ENCODE measurements around the gene YY2.
A peak's percentile ranks its signal among the peaks of the same experiment; 100 is the strongest.
"Not testable (repeated sequence)": the region's sequence is repeated elsewhere in the genome, so short reads cannot be mapped to it uniquely, and the experiment has no call there.

Gene YY2

DNA sequence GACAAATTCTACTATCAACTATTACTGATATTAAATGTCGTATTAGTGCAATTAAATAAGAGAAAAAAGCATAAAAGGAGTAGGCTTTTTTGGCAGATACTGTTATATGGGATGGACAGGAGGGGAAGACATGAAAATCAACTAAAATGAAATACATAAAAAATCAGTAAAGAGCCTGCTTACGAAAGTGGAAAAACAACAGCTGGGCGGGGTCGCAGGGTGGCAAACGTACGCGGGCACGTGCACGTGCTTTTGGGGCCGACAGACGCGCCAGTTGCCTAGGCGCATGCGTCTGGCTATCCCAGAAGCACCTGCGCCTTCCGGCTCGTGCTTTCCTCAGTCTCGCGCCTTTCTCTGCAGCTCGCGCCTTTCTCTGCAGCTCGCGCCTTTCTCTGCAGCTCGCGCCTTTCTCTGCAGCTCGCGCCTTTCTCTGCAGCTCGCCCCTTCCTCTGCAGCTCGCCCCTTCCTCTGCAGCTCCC is at the start of gene YY2:
TSS of gene YY2 (plus strand) at position 51 of the 479 bp plus-strand sequence. CDS start 498 bp downstream, outside the sequence.
- DNase-seq (ENCODE audit: low read depth in 1 of 2, low spot score in 1 of 2): no peak

- DNase-seq (ENCODE audit: low read depth in 1 of 2, low spot score in 1 of 2): no peak
Observed at GRCh38 chrX:21806691-21807090, 49.1 kb upstream of the YY2 start.

GRCh38 chrX:21811832-21812231 is 44.0 kb upstream of the YY2 start:
- no peak for DNase-seq (ENCODE audit: low read depth in 1 of 2, low spot score in 1 of 2)

GRCh38 chrX:21812628-21813027 is 43.2 kb upstream of the YY2 start:
- DNase-seq (ENCODE audit: low read depth in 1 of 2, low spot score in 1 of 2): no peak

DNA sequence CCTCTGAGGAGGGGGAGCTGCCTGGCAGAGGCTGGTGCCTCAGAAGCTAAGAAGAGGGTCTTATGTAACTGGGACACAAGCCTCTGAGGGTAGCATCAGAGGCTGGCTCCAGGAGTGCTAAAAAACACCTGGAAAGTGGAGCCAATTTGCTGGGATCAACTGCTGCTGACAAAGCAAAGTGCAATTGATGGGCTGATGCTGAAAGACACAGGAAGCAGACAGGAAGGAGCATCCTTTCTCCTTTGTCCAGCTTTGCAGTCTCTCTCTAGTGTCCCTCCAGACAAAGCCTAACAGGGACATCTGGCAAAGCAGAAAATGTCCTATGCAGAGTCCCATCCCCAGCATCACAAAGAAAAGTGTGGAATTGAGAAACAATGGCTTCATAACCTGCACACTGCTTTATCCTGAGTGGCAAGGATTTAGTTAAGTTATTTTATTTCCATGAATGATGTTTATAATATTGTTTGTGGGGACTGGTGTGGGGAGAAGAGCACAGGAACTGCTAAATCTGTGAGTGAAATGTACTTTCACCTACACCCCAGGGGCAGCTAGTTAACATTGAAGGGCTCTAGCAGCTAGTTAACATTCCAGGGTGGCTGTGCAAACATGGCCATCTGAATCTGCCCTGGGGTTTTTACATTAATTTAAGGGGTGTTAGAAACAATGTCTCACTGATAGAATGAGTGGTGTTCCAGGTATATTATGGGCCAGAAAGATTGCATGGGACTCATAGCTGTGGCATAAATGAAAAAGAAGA is 42.0 kb upstream of the YY2 start:
- no peak for DNase-seq (ENCODE audit: low read depth in 1 of 2, low spot score in 1 of 2)

- no peak for DNase-seq (ENCODE audit: low read depth in 1 of 2, low spot score in 1 of 2)
Observed at GRCh38 chrX:21816136-21816535, 39.7 kb upstream of the YY2 start.

DNA sequence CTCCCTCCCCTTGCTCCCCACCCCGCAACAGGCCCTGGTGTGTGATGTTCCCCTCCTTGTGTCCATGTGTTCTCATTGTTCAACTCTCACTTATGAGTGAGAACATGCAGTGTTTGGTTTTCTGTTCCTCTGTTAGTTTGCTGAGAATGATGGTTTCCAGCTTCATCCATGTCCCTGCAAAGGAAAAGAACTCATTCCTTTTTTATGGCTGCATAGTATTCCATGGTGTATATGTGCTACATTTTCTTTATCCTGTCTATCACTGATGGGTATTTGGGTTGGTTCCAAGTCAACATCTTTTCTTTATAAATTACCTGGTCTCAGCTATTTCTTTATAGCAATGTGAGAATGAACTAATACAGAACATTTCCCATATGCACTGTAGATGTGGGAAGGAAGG is 35.6 kb upstream of the YY2 start:
- not testable (repeated sequence) for DNase-seq (ENCODE audit: low read depth in 1 of 2, low spot score in 1 of 2)

DNA sequence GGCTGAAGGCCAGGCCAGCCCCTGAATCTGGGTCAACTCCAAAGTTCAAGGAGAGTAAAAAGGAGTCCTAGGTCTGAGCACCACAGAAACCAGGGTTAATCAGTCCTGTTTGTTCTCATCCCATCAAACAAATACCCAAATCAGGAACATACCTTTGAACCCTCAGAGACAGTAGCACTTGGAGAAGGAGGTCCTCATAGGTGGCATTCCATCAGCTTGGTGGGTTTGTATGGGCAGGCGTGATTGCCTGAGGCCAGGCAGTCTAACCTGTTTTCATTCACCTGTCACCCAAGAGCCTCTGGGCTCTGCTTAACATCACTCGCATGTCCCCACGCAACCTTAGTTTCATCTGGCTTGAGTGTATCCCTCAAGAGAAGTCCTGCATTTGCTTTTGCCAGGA is 33.9 kb upstream of the YY2 start:
- no peak for DNase-seq (ENCODE audit: low read depth in 1 of 2, low spot score in 1 of 2)

DNA sequence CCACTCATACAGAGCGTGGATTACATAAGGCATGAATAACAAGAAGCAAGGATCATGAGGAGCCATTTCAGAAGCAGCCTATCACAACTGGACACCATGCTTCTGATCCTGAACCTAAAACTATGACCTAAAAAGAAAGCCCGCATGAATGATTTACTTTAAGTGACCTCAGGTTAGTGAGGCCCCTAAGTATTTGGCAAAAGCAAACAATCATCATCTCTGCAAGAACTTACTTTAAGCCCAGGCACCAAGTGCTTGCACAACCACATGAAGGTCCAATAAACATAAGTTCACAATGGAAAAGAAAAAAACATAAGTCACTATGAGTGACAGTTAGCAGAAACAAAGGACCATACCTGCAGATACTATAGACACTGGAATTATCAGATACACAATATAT is 24.3 kb upstream of the YY2 start:
- DNase-seq (ENCODE audit: low read depth in 1 of 2, low spot score in 1 of 2): no peak

GRCh38 chrX:21837056-21837455 is 18.7 kb upstream of the YY2 start:
- DNase-seq (ENCODE audit: low read depth in 1 of 2, low spot score in 1 of 2): no peak

DNA sequence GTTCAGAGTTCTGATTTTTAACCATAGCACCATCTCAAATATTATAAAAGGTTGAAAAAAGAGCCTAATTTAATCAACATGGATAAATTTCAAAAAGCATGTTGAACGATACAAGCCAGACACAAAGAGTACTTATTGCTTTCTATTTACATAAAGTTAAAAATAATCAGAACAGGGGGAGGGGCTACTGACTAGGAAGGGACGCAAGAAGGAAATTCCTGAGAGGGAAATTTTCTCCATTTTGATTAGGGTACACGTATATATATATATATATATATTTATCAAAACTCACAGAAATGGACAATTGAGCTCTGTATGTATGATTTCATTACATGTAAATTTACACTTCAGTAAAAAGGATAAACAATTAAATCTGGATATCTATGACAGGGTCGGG is 16.9 kb upstream of the YY2 start:
- no peak for DNase-seq (ENCODE audit: low read depth in 1 of 2, low spot score in 1 of 2)

GRCh38 chrX:21839334-21840192 is 16.2 kb upstream of the YY2 start, which contains the start of gene MBTPS2:
TSS of gene MBTPS2 (plus strand) at chrX:21839617. CDS start at chrX:21839735, 118 bp downstream.
- peak; percentile 61 to 64 for DNase-seq (ENCODE audit: low read depth in 1 of 2, low spot score in 1 of 2)

DNA sequence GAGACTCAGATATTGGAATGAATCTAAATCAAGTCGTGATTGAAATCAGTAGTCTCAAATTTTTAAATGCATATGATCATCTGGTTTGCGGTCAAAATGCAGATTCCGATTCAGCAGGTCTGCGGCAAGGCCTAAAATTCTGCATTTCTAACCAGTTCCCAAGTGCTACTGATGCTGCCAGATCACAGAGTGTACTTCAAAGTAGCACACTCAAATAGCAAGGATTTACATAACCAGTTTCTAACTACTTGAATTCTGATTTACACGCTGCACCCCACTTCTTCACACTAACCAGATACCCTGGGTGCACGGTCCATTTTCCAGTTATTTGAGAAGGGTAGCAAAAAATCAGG is 15.6 kb upstream of the YY2 start:
- DNase-seq (ENCODE audit: low read depth in 1 of 2, low spot score in 1 of 2): no peak

GRCh38 chrX:21843179-21843578 is 12.6 kb upstream of the YY2 start:
- DNase-seq (ENCODE audit: low read depth in 1 of 2, low spot score in 1 of 2): no peak

DNA sequence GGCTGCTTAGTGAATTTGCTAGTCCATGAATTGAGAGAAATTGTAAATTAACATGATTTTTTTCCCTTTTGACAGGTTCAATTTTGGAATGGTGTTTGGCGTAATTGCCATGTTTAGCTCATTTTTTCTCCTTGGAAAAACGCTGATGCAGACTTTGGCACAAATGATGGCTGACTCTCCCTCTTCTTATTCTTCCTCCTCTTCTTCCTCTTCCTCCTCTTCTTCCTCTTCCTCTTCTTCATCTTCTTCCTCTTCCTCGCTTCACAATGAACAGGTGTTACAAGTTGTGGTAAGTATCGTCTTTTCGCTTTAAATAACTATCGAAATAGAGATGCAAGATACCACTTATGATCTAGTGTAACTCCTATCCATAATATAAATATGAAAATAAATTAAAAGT is 10.7 kb upstream of the YY2 start:
- no peak for DNase-seq (ENCODE audit: low read depth in 1 of 2, low spot score in 1 of 2)

GRCh38 chrX:21847342-21847741 is 8.4 kb upstream of the YY2 start:
- no peak for DNase-seq (ENCODE audit: low read depth in 1 of 2, low spot score in 1 of 2)

- DNase-seq (ENCODE audit: low read depth in 1 of 2, low spot score in 1 of 2): no peak
Observed at GRCh38 chrX:21853578-21853977, 2.2 kb upstream of the YY2 start.

DNA sequence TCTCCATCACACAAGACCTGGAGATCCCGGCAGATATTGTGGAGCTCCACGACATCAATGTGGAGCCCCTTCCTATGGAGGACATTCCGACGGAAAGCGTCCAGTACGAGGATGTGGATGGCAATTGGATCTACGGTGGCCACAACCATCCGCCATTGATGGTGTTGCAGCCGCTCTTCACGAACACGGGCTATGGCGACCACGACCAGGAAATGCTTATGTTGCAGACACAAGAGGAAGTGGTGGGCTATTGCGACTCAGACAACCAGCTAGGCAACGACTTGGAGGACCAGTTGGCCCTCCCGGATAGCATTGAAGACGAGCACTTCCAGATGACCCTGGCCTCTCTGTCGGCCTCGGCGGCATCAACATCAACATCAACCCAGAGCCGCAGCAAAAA is 717 bp downstream of the YY2 start:
- DNase-seq (ENCODE audit: low read depth in 1 of 2, low spot score in 1 of 2): no peak

GRCh38 chrX:21863241-21863640 is 7.5 kb downstream of the YY2 start:
- DNase-seq (ENCODE audit: low read depth in 1 of 2, low spot score in 1 of 2): no peak

DNA sequence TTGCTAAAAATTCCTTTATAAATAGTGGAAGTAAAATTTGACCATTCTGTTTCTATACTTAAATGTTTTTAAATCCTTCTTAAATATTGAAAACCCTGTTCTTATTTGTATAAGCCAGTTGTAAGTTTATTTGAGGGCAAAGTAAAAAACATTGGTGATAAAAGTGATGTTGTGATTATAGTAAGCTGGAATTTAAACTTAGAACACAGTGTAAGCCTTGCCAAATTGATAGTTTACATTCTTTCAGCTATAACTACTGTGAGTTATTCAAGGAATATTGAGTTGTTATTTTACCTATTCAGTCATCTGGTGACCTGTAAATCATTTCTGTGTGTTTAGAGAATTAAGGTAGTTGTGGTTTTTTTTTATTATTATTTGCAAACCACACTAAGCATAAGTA is 9.6 kb downstream of the YY2 start:
- DNase-seq (ENCODE audit: low read depth in 1 of 2, low spot score in 1 of 2): no peak

GRCh38 chrX:21870494-21870893 is 14.7 kb downstream of the YY2 start:
- DNase-seq (ENCODE audit: low read depth in 1 of 2, low spot score in 1 of 2): no peak

DNA sequence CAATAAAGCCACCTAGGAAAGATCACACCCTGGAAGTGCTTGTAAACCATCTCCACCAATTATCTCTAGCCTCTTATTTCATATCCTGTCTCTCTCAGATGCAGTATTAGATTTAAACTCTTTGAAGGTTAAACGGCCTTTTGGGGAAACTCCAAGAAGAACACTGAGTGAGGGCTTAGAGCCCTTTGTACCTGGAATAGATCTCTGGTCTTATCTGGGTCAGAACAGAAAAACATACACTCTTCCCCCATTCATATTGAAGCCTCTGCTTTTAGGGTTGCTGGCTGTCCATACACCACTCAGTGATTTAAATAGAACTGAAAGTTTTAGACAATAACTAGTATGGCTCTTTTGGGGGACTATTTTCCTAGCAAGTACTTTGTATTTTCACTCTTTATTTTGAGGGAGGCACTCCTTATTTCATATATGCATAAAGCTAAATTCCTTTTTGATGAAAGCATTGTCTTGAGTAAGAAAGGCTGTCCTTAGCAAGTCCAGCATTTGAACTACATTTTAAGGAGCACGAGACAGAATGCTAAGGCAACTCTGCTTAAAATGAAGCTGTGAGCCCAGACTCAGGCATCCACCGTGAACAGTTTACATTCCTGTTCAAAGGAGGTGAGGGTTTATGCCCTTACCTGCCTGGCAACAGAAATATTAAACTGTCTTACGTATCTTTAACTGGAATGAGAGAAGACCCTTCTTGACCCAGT is 17.4 kb downstream of the YY2 start:
- DNase-seq (ENCODE audit: low read depth in 1 of 2, low spot score in 1 of 2): no peak
